NCI-H2081 (cell line): Measurements from ENCODE around the gene ABCC2.
"Not testable (repeated sequence)": the region's sequence is repeated elsewhere in the genome, so short reads cannot be mapped to it uniquely, and the experiment has no call there.

Experiments
- DNase-seq, 2 experiments: peaks; one replicate each; lab custom pipeline; 2025; lab: John Stamatoyannopoulos, UW

ABCC2 gene

GRCh38 chr10:99809481-99809880 is 27.0 kb downstream of the ABCC2 start:
- no peak for DNase-seq

- no peak for DNase-seq
Measured at GRCh38 chr10:99809931-99810615, 27.6 kb downstream of the ABCC2 start.

- no peak for DNase-seq
Measured at GRCh38 chr10:99812177-99812576, 29.7 kb downstream of the ABCC2 start.

GRCh38 chr10:99814143-99814542 is 31.7 kb downstream of the ABCC2 start:
- DNase-seq = no peak

- DNase-seq = no peak
Measured at GRCh38 chr10:99815621-99816020, 33.2 kb downstream of the ABCC2 start.

GRCh38 chr10:99827936-99828335 is 45.5 kb downstream of the ABCC2 start:
- no peak for DNase-seq

- no peak for DNase-seq
Measured at GRCh38 chr10:99828464-99828863, 46.0 kb downstream of the ABCC2 start.

GRCh38 chr10:99832439-99832838 is 50.0 kb downstream of the ABCC2 start:
- no peak for DNase-seq

- DNase-seq = no peak
Measured at GRCh38 chr10:99834410-99834809, 52.0 kb downstream of the ABCC2 start.

- no peak for DNase-seq
Measured at GRCh38 chr10:99835947-99836346, 53.5 kb downstream of the ABCC2 start.

- no peak for DNase-seq
Measured at GRCh38 chr10:99836711-99837110, 54.3 kb downstream of the ABCC2 start.

- not testable (repeated sequence) for DNase-seq
Measured at GRCh38 chr10:99840859-99841258, 58.4 kb downstream of the ABCC2 start.

- no peak for DNase-seq
Measured at GRCh38 chr10:99841746-99842145, 59.3 kb downstream of the ABCC2 start.

- DNase-seq = no peak
Measured at GRCh38 chr10:99843310-99843709, 60.9 kb downstream of the ABCC2 start.

GRCh38 chr10:99844433-99844955 is 62.1 kb downstream of the ABCC2 start:
- no peak for DNase-seq

- DNase-seq = peak; percentile 35 to 59
Measured at GRCh38 chr10:99845837-99846382, 63.5 kb downstream of the ABCC2 start.

- DNase-seq = no peak
Measured at GRCh38 chr10:99849057-99849456, 66.6 kb downstream of the ABCC2 start.

- no peak for DNase-seq
Measured at GRCh38 chr10:99849536-99849935, 67.1 kb downstream of the ABCC2 start.

GRCh38 chr10:99850021-99850766 is 67.8 kb downstream of the ABCC2 start:
- DNase-seq = no peak

GRCh38 chr10:99850767-99851340 is 68.4 kb downstream of the ABCC2 start:
- DNase-seq = no peak

- DNase-seq = no peak
Measured at GRCh38 chr10:99851825-99852224, 69.4 kb downstream of the ABCC2 start.

GRCh38 chr10:99852481-99853213 is 70.2 kb downstream of the ABCC2 start:
- no peak for DNase-seq
